Suprapubic skin (tissue), 4 donors: Measurements from ENCODE around the gene MPZL2. TPM values are rescaled to one million over a fixed set of nuclear protein-coding genes. Genes with fewer than 3 reads are reported as not detected.
A peak's percentile ranks its signal among the peaks of the same experiment; 100 is the strongest.

Source experiments
- DNase-seq, 2 donors: peaks; one replicate each; pipeline ENCODE4 v3.0.0-alpha.2; 2019; ENCODE audit warnings: low spot score in 2 of 2
- H3K27ac ChIP-seq: fragments of 200-600 bp; sonication (generic); one replicate; pipeline ENCODE4 v1.5.1; 2019
- H3K27me3 ChIP-seq: fragments of 200-600 bp; sonication (generic); one replicate; pipeline ENCODE4 v1.5.1; 2019
- H3K36me3 ChIP-seq: fragments of 200-600 bp; sonication (generic); one replicate; pipeline ENCODE4 v1.5.1; 2019
- H3K4me1 ChIP-seq: fragments of 200-600 bp; sonication (generic); one replicate; pipeline ENCODE4 v1.5.1; 2019
- H3K4me3 ChIP-seq: fragments of 200-600 bp; sonication (generic); one replicate; pipeline ENCODE4 v1.5.1; 2019; ENCODE audit warnings: mild to moderate bottlenecking
- H3K9me3 ChIP-seq: fragments of 200-600 bp; sonication (generic); one replicate; pipeline ENCODE4 v1.5.1; 2019
- CTCF ChIP-seq, 2 donors: fragments of 200-600 bp in 1 of 2; fragments of 450-650 bp in 1 of 2; sonication (generic) in 1 of 2; IDR thresholded peaks; one replicate each; pipeline ENCODE4 v1.5.1; 2016 to 2019; ENCODE audit warnings: antibody characterized with exemption in 2 of 2, mild to moderate bottlenecking in 1 of 2, moderate library complexity in 1 of 2
- EP300 ChIP-seq: sonication (generic); formaldehyde crosslinking; IDR thresholded peaks from one replicate; pipeline ENCODE4 v1.6.1; 2017; ENCODE audit warnings: antibody characterized with exemption
- POLR2A ChIP-seq, 2 donors: fragments of 450-650 bp; IDR thresholded peaks; one replicate each; pipeline ENCODE4 v1.6.1; 2017; ENCODE audit warnings: antibody characterized with exemption in 2 of 2, mild to moderate bottlenecking in 2 of 2, moderate library complexity in 2 of 2
- POLR2AphosphoS5 ChIP-seq, 3 donors: sonication (generic); formaldehyde crosslinking; IDR thresholded peaks; one replicate each; pipeline ENCODE4 v1.6.1; 2017; ENCODE audit warnings: antibody characterized with exemption in 3 of 3
- WGBS: methylation state at CpG from one replicate; pipeline ENCODE4 v1.1.5; 2018; 5-methylcytosine and 5-hydroxymethylcytosine counted together
- total RNA-seq, 4 donors: library from RNA; depleted of rRNA; stranded (reverse); fragments of >200 nt; gene quantifications; one replicate each; pipeline ENCODE4 v1.1.0, GENCODE V29; 2016

The MPZL2 gene
- total RNA-seq, 4 donors from 2014 or later, result 54.5 to 111 (median 56.7) TPM

GRCh38 chr11:118301600-118302195 is 37.6 kb upstream of the MPZL2 start:
- Histone ChIP-seq H3K36me3 (no peaks in the 10 kb centered on the region), H3K27ac (no peak overlapping the region), H3K9me3 (no peaks in the 10 kb centered on the region), H3K4me1 (no peaks in the 10 kb centered on the region), H3K27me3 (no peaks in the 10 kb centered on the region), H3K4me3 (no peak overlapping the region)
- no peak for DNase-seq
- TF ChIP-seq POLR2AphosphoS5 (IDR thresholded peaks at IDR 0.05) (no peak), EP300 (no peak), POLR2A (IDR thresholded peaks at IDR 0.05) (no peak), CTCF (IDR thresholded peaks at IDR 0.05) (no peak)
- WGBS, result 68% methylated on average over 8 of the region's 8 CpGs

GRCh38 chr11:118295815-118296454 is 31.8 kb upstream of the MPZL2 start:
- H3K9me3 ChIP-seq, result no peaks in the 10 kb centered on the region
- no peaks in the 10 kb centered on the region for H3K36me3 ChIP-seq
- H3K27ac ChIP-seq, result no peak overlapping the region
- H3K4me1 ChIP-seq, result peaks cover 11% of the 10 kb centered on the region
- no peaks in the 10 kb centered on the region for H3K27me3 ChIP-seq
- H3K4me3 ChIP-seq, result no peak overlapping the region
- TF ChIP-seq EP300 (no peak), CTCF (IDR thresholded peaks at IDR 0.05) (peak; percentile 48 to 55)
- 60% methylated on average over 3 of the region's 3 CpGs for WGBS
- DNase-seq, result no peak

GRCh38 chr11:118295199-118295598 is 31.1 kb upstream of the MPZL2 start:
- Histone ChIP-seq H3K27me3 (no peaks in the 10 kb centered on the region), H3K4me3 (no peak overlapping the region), H3K36me3 (no peaks in the 10 kb centered on the region), H3K9me3 (no peaks in the 10 kb centered on the region), H3K27ac (no peak overlapping the region), H3K4me1 (peaks cover 14% of the 10 kb centered on the region)
- 86% methylated on average over 5 of the region's 5 CpGs for WGBS
- TF ChIP-seq POLR2AphosphoS5 (IDR thresholded peaks at IDR 0.05), result no peak
- TF ChIP-seq CTCF (IDR thresholded peaks at IDR 0.05), result no peak
- TF ChIP-seq POLR2A (IDR thresholded peaks at IDR 0.05), result no peak
- no peak for TF ChIP-seq EP300
- DNase-seq, result no peak

- 93% methylated on average over 2 of the region's 2 CpGs for WGBS
- H3K27ac ChIP-seq, result no peak overlapping the region
- TF ChIP-seq POLR2AphosphoS5 (IDR thresholded peaks at IDR 0.05) (no peak), CTCF (IDR thresholded peaks at IDR 0.05) (no peak), POLR2A (IDR thresholded peaks at IDR 0.05) (no peak), EP300 (no peak)
Measured at GRCh38 chr11:118294053-118294452, 30.0 kb upstream of the MPZL2 start.

GRCh38 chr11:118291477-118292135 is 27.5 kb upstream of the MPZL2 start:
- Histone ChIP-seq H3K4me3 (no peak overlapping the region), H3K36me3 (no peaks in the 10 kb centered on the region), H3K27me3 (no peaks in the 10 kb centered on the region), H3K4me1 (peaks cover 16% of the 10 kb centered on the region), H3K9me3 (no peaks in the 10 kb centered on the region), H3K27ac (peak overlapping the region; percentile 47)
- WGBS, result 49% methylated on average over 9 of the region's 9 CpGs
- no peak for TF ChIP-seq POLR2AphosphoS5 (IDR thresholded peaks at IDR 0.05)
- TF ChIP-seq POLR2A (IDR thresholded peaks at IDR 0.05), result no peak
- TF ChIP-seq CTCF (IDR thresholded peaks at IDR 0.05), result no peak
- no peak for TF ChIP-seq EP300
- no peak for DNase-seq

More at GRCh38 chr11:118294053-118294452, 30.0 kb upstream of the MPZL2 start:
- no peak for DNase-seq
- Histone ChIP-seq H3K36me3 (no peaks in the 10 kb centered on the region), H3K27me3 (no peaks in the 10 kb centered on the region), H3K4me3 (no peak overlapping the region), H3K4me1 (peaks cover 16% of the 10 kb centered on the region), H3K9me3 (no peaks in the 10 kb centered on the region)
